Stimulated activated CD8-positive, alpha-beta memory T cell treated with anti-CD3 and anti-CD28 coated beads, Interleukin-12 subunit alpha, Interleukin-12 subunit beta, amount 100 ng/mL, for 4 hours (primary cell): ENCODE data around the gene PELO.

Experiments used
- DNase-seq: peaks from one replicate; pipeline ENCODE4 v3.0.0-alpha.2; 2020; ENCODE audit warnings: low read depth

PELO gene

GRCh38 chr5:52829664-52830063 lies 41.9 kb downstream of the PELO start:
- DNase-seq = no peak

- no peak for DNase-seq
Observed at GRCh38 chr5:52830650-52831049, 42.9 kb downstream of the PELO start.

- no peak for DNase-seq
Observed at GRCh38 chr5:52831786-52832511, 44.2 kb downstream of the PELO start.

GRCh38 chr5:52834320-52834719 lies 46.6 kb downstream of the PELO start:
- DNase-seq = no peak

GRCh38 chr5:52837068-52837467 lies 49.4 kb downstream of the PELO start:
- no peak for DNase-seq
